ENCODE data around the gene TNFSF4.

DNA sequence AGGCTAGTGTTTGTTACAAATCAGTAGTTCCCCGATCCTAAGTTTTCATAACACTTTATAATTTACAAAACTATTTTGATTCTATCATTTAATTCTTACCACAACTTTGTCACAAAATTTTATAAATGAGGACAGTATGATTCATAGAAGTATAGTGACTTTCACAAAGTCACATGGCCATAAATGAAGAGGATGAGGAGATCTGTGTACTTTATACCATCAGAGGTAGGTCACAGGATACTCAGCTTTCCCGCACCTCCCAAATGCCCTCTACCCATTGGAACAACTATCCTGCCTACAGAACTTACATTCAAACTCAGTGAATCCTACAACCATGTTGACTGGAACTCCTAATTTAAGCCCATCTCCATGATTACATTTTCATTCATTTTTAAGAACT is 56.3 kb downstream of the TNFSF4 start:
- TF ChIP-seq CTCF (IDR thresholded peaks at IDR 0.05; ENCODE audit: low read depth, low read length) = no peak
- TF ChIP-seq EZH2phosphoT487 (IDR thresholded peaks at IDR 0.05; ENCODE audit: low read depth) = no peak

Measured in OCI-LY3 (cell line).